ENCODE data around the gene DNAL4.

The DNAL4 gene

DNA sequence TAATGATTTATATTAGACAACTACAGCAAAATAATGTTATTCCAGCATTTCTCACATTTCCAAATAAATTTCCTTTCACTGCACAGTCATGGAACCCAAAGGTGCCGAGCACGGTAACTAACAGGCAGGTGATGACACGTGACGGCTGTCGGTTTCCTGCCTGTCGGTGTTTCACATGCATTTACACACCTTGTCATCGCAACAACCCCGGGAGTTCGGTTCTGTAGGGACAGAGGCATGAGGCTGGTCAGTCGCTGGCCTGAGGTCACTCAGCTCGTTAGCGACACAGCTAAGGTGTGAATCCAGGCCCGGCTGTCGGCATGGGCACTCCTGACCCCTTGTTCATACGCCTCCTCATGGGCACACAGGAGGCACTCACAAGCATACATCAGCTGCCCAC, 9.9 kb downstream of the DNAL4 start:
- DNase-seq, result no peak

DNA sequence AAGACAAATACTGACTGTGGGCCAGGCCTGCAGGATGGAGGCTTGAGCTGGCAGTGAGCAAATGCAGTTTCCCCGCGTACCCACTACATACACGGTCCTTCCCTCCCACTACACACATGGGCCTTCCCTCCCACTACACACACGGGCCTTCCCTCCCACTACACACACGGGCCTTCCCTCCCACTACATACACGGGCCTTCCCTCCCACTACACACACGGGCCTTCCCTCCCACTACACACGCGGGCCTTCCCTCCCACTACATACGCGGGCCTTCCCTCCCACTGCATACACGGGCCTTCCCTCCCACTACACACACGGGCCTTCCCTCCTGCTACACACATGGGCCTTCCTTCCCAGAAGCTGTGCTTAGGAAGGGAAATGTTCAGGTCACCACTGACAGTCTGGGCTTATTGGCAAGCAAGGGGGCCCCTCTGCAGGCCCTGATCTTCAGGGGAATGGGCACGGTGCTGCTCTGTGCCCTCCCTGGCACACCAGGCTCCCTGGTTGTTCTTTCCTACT, 10.8 kb downstream of the DNAL4 start:
- DNase-seq, result no peak

DNA sequence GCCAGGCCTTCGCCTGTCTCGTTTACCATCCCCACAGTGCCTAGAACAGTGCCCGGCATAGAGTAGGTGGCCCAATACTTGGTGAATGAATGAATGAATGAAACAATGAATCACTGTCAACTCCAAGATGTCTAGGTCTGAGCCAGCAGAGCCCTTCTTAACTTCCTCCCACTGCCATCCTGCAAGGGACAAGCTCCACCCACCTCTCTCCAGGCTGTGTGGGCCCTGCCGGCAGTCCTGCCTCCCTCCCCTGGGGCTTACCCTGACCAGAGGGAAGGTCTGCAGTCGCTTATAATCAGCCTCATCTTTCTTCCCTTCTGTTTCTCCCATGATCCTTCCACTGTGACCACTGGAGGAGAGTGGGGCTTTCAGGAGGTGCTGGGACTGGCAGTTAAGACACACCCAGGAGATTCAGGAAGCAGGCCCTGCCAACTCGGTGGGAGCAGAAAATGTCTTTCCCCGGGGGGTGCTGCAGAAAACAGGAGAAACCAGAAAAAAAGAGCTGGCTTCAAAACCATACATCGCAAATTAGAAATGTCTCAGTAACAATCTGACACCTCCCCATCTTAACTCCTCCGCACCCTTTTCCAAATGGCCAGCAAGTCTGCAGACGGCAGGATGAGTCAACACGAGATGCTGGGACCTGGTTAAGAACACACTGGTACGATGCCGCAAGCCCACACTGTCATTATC, 11.4 kb downstream of the DNAL4 start:
- no peak for DNase-seq

DNA sequence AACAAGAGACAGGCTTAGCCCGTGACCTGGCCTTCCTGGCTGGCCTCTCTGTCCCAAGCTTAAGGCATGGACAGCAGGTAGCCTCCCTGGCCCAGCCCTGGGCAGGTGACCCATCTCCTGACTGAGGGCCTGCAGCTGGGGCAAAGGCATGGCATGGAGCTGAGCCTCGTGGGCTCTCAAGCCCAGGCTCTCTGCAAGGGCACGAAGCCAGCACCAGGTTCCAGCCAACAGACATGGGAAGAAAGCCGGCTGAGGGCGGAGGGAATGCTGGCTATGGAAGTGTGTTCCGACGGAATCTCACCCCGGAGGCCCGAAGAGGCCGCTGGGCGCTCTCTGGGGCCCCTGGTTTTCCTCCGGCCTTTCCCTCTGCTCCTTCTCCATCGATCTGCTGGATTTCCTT, 12.9 kb downstream of the DNAL4 start:
- no peak for DNase-seq

DNA sequence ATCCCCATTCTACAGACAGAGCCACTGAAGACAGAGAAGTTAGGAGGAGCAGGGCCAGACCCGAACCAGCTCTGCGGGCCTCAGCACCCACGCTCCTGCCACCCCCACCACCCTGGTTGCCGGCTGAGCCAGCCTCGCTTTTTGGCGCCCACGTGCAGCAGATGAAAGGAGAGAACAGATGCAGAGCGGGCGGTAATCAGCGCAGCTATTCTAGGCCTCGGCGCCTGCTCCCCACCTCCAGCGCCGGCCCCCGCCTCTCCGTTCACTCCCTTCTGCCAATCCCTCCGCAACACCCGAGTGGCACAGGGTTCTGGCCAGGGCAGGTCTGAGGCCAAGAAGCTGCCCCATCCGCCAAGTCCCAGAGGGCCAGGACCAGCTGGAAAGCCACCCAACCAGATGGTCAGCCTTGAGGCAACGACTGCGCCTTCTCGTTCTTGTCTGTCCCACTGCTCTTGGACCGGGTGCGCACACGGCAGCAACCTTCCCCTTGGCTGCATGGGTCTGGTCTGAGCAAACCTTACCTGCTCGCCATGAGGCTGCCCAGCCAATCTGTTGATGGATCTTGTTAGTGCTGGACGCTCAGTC, 16.8 kb downstream of the DNAL4 start:
- no peak for DNase-seq

DNA sequence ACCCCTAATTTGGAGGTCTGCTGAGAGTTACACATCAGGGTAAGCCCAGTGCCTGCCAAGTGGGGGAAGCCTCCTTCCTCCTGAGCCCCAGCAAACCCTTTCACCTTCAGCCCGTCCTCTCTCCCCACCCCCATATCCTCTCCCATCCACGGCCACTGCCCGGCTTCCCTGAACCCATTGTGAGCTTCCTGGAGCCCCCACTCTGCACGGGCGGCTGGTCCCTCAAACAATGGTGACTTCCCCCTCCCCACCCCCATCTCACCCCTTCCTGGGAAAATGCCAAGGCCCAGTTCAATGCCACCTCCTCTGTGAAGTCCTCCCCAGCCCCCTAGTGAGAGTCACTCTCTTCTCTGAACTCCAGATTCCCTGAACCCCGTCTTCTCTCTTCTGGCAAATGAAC, 17.9 kb downstream of the DNAL4 start:
- no peak for DNase-seq

DNA sequence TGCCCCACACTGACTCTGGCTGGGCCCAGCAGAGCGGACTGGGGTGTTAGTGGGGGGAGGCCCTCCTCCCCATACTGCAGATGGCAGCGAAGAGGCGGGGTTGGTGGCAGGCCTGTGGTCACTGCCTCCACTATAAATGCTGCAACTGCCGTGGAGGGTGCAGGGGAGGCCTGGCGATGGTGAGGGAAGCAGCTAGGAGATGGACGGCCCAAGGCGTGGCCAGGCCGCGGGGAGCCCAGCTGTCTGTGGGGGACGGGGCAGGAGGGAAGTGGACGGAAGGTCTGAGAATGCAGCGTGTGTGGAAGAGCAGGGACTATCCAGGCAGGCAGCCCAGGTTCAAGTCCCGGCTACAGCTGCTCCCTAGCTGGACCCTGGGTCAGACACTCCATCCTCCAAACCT, 18.3 kb downstream of the DNAL4 start:
- no peak for DNase-seq

DNA sequence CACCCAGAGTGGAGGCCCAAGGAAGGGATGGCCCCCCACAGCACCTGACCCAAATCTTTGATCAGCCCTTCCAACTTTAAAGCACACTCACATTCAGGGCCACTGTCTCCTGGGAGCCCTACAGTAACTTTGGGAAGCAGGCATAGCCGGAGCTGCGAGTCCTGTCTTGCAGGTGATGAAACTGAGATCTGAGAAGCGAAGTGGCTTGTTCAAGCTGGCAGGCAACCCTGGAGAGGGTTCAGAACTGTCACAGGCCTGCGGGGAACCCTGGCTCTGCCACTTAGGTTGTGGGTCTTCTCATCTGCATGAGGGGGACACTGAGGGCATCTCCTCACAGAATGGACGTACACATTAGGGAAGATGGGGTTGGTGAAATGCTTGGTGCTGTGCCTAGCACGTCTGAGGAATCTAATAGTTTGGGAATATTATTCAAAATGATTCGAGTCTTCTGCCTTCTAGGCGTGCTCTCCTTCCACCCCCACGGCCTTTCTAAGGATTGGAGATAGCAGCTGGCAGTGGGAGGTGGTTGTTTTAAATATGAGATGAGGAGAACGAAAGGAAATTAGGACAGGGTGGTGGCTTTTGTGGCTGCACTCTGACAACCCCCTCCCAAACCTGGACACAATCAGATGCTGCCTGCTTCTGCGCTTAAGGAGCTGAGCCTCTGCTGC, 19.3 kb downstream of the DNAL4 start:
- DNase-seq, result no peak

DNA sequence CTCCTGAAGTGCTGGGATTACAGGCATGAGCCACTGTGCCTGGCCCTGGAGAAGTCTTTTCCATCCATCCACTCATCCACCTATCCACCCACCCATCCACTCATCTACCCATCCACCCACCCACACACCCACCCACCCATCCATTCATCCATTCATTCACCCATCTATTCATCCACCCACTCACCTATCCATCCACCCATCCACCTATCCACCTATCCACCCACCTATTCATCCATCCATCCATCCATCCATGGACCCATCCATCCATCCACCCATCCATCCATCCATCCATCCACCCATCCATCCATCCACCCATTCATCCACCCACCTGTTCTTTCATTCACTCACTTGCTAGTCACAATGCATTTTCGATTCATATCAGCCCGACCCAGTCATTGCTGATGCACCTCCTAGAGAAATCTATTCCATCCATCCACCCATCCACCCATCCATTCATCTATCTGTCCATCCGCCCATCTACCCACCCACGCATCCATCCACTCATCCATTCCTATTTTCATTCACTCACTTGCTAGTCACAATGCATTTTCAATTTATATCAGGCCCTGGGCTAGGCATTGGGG, 20.5 kb downstream of the DNAL4 start:
- no peak for DNase-seq

DNA sequence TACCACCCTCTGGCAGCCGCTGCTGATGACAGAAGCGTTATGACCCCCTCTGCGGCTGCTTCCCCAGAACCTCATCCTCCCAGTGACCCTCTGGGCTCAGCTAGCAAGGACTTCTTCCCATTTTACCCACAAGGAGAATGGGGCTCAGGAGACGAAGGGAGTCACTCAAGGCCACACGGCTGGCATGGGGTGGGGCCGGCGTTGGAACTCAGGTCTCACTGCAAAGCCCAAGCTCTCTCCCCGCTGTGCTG, 21.4 kb downstream of the DNAL4 start:
- no peak for DNase-seq

DNA sequence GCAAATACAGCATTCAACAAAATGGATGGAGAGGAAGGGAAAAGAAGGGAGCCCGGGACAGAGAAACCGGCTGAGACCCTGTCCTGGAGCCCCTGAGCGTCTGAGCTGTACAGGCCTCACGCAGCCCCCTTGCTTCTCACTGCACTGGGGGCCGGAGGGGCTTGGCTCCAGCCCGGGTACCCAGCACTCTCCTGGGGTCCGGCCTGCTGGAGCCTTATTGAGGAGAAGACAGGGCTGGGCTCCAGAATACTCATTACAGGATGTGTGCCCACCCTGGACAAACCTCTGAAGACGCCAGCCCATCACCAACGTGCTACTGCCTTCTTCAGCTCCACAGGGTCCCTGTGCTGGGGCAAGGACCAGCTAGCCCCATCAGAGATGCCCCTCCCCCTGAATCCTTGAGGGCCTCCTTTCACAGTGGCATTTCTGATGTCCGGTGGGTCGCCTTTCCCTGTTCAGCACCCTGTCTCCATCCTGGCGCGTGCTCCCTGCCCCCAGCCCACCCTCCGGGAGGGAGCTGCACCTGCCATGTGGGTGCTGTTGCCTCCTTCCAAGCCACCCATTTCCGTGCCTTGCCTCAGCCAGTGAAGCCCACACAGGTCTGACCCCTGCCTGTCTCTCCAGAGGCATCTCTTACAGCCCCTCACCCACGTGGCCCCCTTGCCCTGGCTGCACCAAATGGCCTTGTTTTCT, 23.5 kb downstream of the DNAL4 start:
- no peak for DNase-seq

DNA sequence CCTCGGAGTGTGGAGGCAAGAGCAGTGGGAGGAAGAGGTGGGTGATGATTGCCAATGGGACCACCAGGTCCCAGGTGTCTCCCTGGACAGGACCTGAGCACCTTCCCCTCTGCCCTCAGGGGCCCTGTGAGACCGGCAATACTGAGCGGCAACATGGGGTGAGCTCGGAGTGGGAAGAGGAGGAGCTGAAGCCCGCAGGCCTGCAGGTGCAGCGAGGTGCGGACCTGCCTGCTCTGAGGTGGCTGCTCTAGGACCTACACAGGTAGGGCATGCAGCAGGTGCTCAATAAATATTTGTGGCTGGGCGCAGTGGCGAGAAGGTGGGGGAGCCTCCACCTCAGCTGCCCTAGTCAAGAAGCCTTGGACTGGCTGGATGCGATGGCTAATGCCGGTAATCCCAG, 25.9 kb downstream of the DNAL4 start:
- DNase-seq, result no peak

DNA sequence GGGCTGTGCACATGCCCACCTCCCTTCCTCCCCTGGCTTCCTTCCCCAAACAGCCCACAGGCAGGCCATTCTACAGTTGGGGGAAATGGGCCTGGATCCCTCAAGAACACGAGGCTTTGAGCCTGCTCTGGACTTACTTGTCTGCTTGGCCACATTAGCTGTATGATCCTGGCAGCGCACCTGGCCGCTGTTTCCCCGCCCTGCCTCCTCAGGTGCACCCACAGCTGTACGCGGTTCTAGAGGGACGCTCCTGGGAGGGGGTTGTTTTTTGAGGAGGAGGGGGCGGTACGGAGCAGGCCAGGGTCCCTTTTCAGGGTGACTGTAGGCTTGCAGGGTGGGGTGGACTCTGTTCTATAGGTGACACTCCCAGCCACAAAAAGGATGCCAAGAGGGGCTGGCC, 26.6 kb downstream of the DNAL4 start:
- DNase-seq, result no peak

DNA sequence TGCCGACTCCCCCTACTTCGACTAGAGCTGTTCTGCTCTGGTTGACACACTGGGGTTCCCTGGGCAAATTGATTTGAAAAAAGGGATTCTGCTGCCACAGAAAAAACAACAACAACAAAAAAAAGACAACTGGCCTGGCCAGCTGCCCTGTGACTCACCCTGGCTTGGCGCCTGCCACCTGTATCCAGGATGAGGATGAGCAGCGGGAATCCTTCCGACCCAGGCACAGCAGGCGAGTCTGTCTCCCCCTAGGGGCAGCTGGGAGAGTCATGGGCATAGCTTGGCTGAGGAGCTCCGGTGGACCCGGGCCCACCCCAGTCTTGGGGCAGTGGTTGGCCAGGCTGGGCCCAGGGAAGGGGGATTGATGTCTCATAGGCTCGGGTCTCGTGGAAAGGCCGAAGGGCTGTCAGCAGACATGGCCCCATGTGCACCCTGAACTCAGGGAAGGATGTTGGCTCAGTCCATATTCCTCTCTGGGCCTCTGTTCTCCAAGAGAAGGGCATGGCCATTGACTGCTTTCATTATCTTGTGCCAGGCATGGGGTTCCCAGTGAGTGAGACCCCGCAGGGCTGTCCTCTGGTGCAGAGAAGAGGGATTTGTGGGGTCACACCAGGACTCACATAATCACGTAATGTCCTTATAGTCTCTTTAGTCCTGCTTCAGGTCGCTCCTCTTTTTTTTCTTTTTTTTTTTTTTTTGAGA, 27.7 kb downstream of the DNAL4 start:
- DNase-seq, result no peak

DNA sequence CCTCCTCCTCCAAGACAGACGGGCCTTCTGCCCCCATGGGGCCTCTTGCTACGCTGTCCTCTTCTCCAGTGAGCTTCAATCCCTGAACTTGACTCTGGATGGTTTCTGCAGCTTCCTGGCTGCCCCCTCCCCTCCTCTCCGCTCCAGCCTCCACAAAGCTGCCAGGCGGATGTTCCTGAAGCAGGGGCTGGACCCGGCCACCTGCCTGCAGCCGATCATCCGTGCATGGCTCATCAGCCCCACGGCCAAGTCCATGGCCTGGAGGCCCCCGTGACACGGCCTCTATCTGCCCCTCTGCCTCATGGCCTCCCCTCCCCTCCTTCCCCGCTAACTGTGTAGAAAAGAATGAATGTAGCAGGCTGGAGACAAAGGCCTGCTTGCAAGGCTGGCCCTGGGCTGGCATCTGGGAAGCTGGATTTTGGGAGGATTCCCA, 31.4 kb downstream of the DNAL4 start:
- no peak for DNase-seq

DNA sequence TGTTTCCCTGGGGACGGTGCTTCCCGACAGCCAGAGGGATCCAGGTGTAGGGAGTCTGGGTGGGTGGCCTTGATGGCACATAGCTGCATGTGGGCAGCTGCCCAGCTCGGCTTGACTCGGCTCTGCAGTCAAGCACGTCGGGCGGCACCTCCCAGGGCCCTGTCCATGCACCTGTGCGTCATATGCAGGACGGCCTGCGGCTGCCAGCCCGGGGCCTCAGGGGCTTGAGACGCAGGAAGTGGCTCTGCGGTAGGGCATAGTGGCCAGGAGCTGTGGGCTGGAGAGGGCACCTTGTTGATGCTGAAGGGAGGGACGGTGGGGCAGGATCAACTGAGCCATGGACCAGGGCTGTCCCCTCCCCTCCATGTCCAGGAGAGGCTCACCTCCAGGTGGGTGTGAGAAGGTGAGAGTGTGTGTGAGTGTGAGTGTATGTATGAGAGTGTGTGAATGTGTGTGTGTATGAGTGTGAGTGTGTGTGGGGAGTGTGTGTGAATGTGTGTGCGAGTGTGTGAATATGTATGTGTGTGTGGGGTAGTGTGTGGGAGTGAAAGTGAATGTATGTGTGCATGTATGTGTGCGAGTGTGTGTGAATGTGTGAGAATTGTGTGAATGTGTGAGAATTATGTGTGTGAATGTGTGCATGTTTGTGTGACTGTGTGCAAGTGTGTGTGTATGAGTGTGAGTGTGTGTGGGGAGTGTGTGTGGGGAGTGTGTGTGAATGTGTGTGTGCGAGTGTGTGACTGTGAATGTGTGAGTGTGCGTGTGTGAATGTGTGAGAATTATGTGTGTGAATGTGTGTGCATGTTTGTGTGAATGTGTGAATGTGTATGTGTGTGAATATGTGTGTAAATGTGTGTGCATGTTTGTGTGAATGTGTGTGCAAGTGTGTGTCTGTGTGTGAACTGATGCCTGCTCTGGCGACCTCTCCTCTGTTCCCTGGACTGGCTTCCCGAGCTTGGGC, 32.5 kb downstream of the DNAL4 start:
- DNase-seq, result no peak

DNA sequence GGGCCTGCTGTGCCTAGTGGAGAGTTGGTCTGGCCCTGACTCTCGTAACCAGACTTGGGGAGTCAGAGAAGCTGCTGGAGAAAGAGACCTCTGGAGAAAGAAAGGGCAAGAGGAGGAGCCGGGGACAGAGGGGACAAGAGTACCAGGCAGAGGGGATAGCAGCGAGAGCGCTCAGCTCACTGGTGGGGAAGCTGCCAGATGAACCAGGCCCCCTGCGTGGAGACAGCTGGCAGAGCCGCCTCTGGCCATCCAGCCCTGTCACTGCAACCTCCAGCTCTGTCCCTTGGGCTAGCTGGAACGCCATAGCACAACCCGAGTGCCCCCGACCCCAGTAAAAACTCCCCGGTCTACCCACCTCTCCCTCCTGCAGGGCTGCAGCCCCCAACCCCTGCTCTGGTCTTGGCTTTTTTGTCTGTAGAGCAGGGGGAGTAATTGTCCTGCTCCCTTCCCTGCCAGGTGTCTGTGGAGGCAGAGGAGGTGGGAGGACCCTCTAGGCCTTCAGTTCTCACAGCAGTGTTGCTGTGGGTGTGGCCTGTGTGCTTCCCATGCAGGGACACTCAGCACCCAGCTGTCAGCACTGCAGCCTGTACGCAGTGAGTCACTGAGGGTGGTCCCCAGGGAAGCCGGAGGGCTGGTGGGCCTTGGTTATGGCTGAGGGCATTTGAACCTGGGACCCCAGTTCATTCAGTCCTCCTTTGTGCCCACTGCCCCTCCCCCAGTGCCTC, 33.3 kb downstream of the DNAL4 start:
- no peak for DNase-seq

DNA sequence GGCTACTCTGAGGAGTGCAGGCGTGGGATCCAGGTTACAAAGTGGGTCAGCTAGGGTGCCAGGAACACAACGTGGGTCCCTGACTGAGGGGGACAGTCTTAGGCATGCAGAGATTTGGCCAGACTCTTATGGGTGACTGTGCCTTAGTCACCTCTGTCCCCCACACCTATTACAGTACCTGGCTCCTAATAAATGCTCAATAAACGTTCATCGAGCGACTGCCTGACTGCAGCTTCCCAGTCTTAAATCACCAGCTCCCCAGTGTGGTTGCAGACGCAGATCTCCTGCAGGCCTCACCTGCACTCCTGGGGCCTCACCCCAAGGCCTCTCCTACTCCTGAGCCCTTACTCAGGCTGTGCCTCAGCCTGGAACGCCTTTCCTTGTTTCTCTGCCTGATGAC, 34.9 kb downstream of the DNAL4 start:
- no peak for DNase-seq

DNA sequence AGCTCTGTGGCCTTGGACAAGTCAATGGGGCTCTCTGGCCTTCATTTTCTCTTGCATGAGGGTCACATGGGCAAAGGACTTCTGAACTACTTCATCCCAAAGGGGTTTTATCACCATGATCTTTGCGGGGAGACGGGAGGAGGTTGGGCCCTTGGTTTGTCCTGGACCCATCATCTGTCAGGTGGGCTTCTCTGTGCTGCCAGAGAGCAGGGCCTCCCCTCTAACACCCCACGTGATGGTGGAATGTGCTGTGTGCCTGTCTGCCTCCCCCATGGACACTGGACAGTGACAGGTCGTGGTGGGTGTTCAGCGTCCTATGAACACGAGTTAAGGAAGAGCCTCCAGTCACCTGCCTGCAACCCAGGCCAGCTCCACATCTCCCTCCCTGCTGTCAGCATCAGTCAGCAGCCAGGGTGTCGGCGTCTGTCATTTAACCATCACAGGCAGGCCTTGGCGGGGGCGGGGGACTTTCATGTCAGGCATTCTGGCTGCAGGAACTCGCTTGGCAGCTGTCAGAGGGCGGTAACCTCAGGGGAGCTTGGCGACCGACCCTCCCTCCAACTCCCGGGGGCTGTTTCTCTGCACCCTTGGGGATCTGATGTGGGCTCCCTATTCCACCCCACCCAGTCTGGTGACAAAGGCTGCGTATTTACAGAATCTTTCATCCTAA, 35.5 kb downstream of the DNAL4 start:
- no peak for DNase-seq

DNA sequence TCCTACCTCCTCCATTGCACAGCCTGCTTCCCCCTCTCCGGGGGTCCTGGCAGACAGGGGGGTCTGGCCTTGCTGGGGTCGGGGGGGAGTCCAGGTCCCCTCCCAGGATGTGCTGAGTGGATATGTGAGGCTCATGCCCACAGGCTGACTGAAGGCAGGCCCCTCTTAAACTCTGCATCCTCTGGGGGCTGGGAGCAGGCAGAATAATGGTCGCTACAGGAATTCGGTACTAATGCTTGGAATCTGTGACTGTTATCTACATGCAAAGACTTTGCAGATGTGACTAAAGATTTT, 36.5 kb downstream of the DNAL4 start:
- no peak for DNase-seq
